Lung (tissue), 12 donors: ENCODE measurements around the gene C7. TPM values are rescaled to one million over a fixed set of nuclear protein-coding genes. Genes with fewer than 3 reads are reported as not detected.

Experiments used
- ATAC-seq: fragments of 200-7000 bp; cut with Tn5 transposase; one replicate; pipeline ENCODE4 v1.9.1; 2020; ENCODE audit warnings: moderate number of reproducible peaks; ENCODE audit not compliant: insufficient read depth, low FRiP score
- DNase-seq, 3 donors: peaks; one replicate each; pipeline ENCODE4 v3.0.0-alpha.2; 2013 to 2017
- H3K27ac ChIP-seq, 2 donors: one replicate each; pipeline ENCODE4 v1.5.1; 2013; ENCODE audit warnings: mild to moderate bottlenecking in 2 of 2, moderate library complexity in 2 of 2, control low read depth in 1 of 2, inconsistent platforms in 1 of 2, low read depth in 1 of 2, low read length in 1 of 2
- H3K27me3 ChIP-seq, 3 donors: one replicate each; pipeline ENCODE4 v1.5.1; 2013; ENCODE audit warnings: low read length in 2 of 3; ENCODE audit not compliant: control insufficient read depth in 3 of 3, insufficient read depth in 3 of 3
- H3K36me3 ChIP-seq, 4 donors: one replicate each; pipeline ENCODE4 v1.5.1; 2013; ENCODE audit warnings: low read length in 4 of 4, mild to moderate bottlenecking in 1 of 4, moderate library complexity in 1 of 4; ENCODE audit not compliant: control insufficient read depth in 4 of 4, insufficient read depth in 4 of 4
- H3K4me1 ChIP-seq, 5 donors: one replicate each; pipeline ENCODE4 v1.5.1; 2013; ENCODE audit warnings: low read length in 5 of 5, mild to moderate bottlenecking in 2 of 5, moderate library complexity in 1 of 5; ENCODE audit not compliant: control insufficient read depth in 5 of 5, insufficient read depth in 5 of 5
- H3K4me3 ChIP-seq: one replicate; pipeline ENCODE4 v1.5.1; 2013; ENCODE audit warnings: mild to moderate bottlenecking, control low read depth, moderate library complexity
- H3K9ac ChIP-seq, 2 donors: one replicate each; pipeline ENCODE4 v1.5.1; 2013; ENCODE audit warnings: low read length in 2 of 2, control low read depth in 1 of 2; ENCODE audit not compliant: insufficient read depth in 1 of 2
- H3K9me3 ChIP-seq, 4 donors: one replicate each; pipeline ENCODE4 v1.5.1; 2013; ENCODE audit warnings: low read length in 3 of 4, mild to moderate bottlenecking in 1 of 4, moderate library complexity in 1 of 4; ENCODE audit not compliant: control insufficient read depth in 4 of 4, insufficient read depth in 3 of 4
- WGBS, 2 donors: extraction: QIAGEN DNeasy Blood & Tissue Kit; methylation state at CpG; one replicate each; pipeline ENCODE4 v1.1.7; 2013; 5-methylcytosine and 5-hydroxymethylcytosine counted together
- polyA plus RNA-seq, 2 donors: library from polyadenylated mRNA; stranded (reverse); fragments of 200-250 nt; gene quantifications; one replicate each; pipeline ENCODE4 v1.2.1, GENCODE V29; 2013
- total RNA-seq, 2 donors: library from RNA; depleted of rRNA in 1 of 2; stranded (reverse); fragments of >200 nt in 1 of 2; gene quantifications; one replicate each; pipeline ENCODE4 v1.2.1, GENCODE V29; 2014 to 2021
- TF ChIP-seq, protein P1 (sequence below): IDR thresholded peaks from 2 replicates; pipeline ENCODE4 v1.5.1; 2012; ENCODE audit warnings: mild to moderate bottlenecking; ENCODE audit errors: control extremely low read depth, extremely low read depth
- donor health status: control.
- donor health status: control.
- donor health status: Bipolar disorder and iron deficiency.
- donor health status: healthy.
- donor health status: DM: yes; HTN: yes; CAD: no.

Gene C7
- total and polyA plus RNA-seq, 4 donors = 46.2 to 763 (median 120) TPM

DNA sequence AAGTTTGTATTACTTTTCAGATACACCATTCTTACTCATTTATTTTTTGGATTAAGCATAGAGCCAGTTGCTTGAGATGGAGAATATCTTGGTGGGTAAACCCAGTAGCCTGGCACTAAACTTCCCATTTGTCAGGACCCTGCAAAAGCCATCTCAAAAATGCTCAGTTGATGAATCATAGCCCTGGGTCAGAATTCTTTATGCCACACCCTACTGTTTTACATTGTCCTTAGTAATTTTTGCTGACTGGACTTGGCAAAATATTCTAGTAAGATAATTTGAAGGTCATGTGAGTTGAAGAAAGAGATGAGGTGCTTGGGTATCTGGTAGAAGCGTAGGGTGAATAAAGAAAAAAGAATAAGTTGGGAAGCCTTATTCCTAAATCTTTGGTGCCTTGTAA lies 50.7 kb downstream of the C7 start:
- ATAC-seq = no peak
- Histone ChIP-seq H3K4me3 (no peak overlapping the region), H3K27ac (no peak overlapping the region), H3K9me3 (no peaks in the 10 kb centered on the region), H3K4me1 (no peaks in the 10 kb centered on the region), H3K36me3 (peaks cover 0 to 78% (median 31%) of the 10 kb centered on the region in 4 donors), H3K27me3 (no peaks in the 10 kb centered on the region), H3K9ac (no peak overlapping the region)
- TF ChIP-seq, protein P1, sequence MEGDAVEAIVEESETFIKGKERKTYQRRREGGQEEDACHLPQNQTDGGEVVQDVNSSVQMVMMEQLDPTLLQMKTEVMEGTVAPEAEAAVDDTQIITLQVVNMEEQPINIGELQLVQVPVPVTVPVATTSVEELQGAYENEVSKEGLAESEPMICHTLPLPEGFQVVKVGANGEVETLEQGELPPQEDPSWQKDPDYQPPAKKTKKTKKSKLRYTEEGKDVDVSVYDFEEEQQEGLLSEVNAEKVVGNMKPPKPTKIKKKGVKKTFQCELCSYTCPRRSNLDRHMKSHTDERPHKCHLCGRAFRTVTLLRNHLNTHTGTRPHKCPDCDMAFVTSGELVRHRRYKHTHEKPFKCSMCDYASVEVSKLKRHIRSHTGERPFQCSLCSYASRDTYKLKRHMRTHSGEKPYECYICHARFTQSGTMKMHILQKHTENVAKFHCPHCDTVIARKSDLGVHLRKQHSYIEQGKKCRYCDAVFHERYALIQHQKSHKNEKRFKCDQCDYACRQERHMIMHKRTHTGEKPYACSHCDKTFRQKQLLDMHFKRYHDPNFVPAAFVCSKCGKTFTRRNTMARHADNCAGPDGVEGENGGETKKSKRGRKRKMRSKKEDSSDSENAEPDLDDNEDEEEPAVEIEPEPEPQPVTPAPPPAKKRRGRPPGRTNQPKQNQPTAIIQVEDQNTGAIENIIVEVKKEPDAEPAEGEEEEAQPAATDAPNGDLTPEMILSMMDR = no peak
- 91 to 92% methylated on average over 1 of the region's 1 CpG for WGBS, 2 donors
- no peak for DNase-seq

DNA sequence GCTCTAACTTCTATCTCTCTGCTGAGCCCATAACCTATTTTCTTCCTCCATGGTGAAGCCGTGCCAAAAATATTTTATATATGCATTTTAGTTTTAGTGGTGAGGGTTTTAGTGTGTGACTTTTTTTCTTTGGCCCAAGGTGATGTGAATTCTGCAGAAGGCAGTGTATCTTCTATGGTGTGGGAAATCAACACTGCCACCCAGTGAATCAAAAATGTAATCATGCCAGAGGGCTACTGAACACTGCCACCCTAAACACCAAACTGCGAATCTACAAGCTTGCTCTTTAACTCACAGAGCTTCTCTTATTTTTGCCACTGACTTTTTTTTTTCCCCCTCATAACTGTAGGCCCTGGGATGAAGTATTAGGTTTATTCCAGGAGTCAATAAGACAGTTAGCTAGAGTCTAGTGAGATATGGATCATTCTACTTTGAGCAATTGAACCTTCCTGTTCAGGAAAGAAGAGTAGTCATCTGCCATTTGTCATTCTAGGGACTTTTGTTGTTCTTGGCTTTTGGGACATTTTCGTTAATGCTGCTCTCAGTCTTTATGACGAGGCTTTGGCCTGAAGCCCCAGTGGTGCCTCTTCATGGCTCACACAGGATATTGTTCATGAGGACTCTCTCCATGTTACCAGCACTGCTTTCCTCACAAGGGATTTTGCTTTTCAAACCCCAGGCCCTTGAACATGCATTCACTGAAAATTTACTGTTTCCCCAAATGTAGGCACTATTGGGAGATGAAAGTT lies 53.1 kb downstream of the C7 start:
- no peak for DNase-seq
- Histone ChIP-seq H3K4me1 (no peaks in the 10 kb centered on the region), H3K27ac (no peak overlapping the region), H3K36me3 (peaks cover 0 to 73% (median 30%) of the 10 kb centered on the region in 4 donors), H3K9ac (no peak overlapping the region), H3K9me3 (no peaks in the 10 kb centered on the region), H3K4me3 (no peak overlapping the region), H3K27me3 (no peaks in the 10 kb centered on the region)
- WGBS, 2 donors = 80 to 86% methylated on average over 4 of the region's 4 CpGs
- ATAC-seq = no peak
- TF ChIP-seq, protein P1 = no peak

DNA sequence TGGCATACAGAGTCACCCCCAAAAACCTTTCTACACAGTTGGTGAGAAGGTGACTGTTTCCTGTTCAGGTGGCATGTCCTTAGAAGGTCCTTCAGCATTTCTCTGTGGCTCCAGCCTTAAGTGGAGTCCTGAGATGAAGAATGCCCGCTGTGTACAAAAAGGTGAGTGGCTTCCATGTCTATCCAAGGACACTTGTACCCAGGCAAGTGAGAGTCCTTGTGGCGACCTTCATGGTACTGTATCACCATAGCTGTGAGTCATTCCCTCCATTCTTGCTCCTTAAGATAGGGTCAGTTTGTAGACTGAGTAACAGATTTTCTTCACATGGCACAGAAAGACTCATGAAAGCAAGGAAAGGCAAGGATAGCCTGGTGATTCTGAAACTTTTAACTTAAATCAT lies 63.1 kb downstream of the C7 start:
- TF ChIP-seq, protein P1 = no peak
- Histone ChIP-seq H3K27ac (no peak overlapping the region), H3K4me1 (peaks cover 0 to 4% (median 0%) of the 10 kb centered on the region in 5 donors), H3K9ac (no peak overlapping the region), H3K36me3 (peaks cover 0 to 44% (median 6%) of the 10 kb centered on the region in 4 donors), H3K9me3 (no peaks in the 10 kb centered on the region), H3K27me3 (peaks cover 0 to 2% (median 0%) of the 10 kb centered on the region in 3 donors), H3K4me3 (no peak overlapping the region)
- DNase-seq = no peak
- 76 to 91% methylated on average over 2 of the region's 2 CpGs for WGBS, 2 donors
- ATAC-seq = peak; percentile 19
